K562 (cell line): Measurements from ENCODE around the gene RTF1. TPM values are rescaled to one million over a fixed set of nuclear protein-coding genes. Genes with fewer than 3 reads are reported as not detected.

Source experiments
- CTBP1 ChIP-seq: fragments of 450-650 bp; IDR thresholded peaks from 2 replicates; pipeline ENCODE4 v1.6.1; 2016; ENCODE audit warnings: borderline replicate concordance
- ILF3 ChIP-seq: fragments of 450-650 bp; IDR thresholded peaks from 2 replicates; pipeline ENCODE4 v1.6.1; 2018; ENCODE audit warnings: antibody characterized with exemption, mild to moderate bottlenecking, moderate library complexity, borderline replicate concordance
- JUN ChIP-seq, 2 experiments: sonication (generic) in 1 of 2; formaldehyde crosslinking in 1 of 2; IDR thresholded peaks; 2 replicates each; pipeline versions ENCODE4 v1.6.1 to v1.8.0; 2012 to 2022; ENCODE audit warnings: borderline replicate concordance in 2 of 2, mild to moderate bottlenecking in 2 of 2, improper control_type of control experiment in 1 of 2, low read depth in 1 of 2, low read length in 1 of 2, missing genetic modification reagents in 1 of 2
- NBN ChIP-seq: fragments of 450-650 bp; IDR thresholded peaks from 2 replicates; pipeline ENCODE4 v1.6.1; 2016; ENCODE audit warnings: low read depth, mild to moderate bottlenecking
- NCOA2 ChIP-seq, 2 experiments: fragments of 450-650 bp; IDR thresholded peaks; 2 replicates each; pipeline ENCODE4 v1.6.1; 2018; ENCODE audit warnings: mild to moderate bottlenecking in 2 of 2, moderate library complexity in 1 of 2; ENCODE audit not compliant: partially characterized antibody in 2 of 2
- NONO ChIP-seq, 2 experiments: fragments of 200-400 bp in 1 of 2; fragments of 450-650 bp in 1 of 2; formaldehyde crosslinking in 1 of 2; IDR thresholded peaks; 2 replicates each; pipeline ENCODE4 v1.6.1; 2017; ENCODE audit warnings: low read depth in 2 of 2, mild to moderate bottlenecking in 2 of 2, moderate library complexity in 2 of 2, low read length in 1 of 2
- PCBP2 ChIP-seq: fragments of 200-400 bp; formaldehyde crosslinking; IDR thresholded peaks from 2 replicates; pipeline ENCODE4 v1.6.1; 2018; ENCODE audit warnings: low read length, low read depth, mild to moderate bottlenecking, moderate library complexity; ENCODE audit not compliant: poor library complexity, severe bottlenecking
- PHF20 ChIP-seq: fragments of 450-650 bp; IDR thresholded peaks from 2 replicates; pipeline ENCODE4 v1.6.1; 2018; ENCODE audit not compliant: partially characterized antibody
- RCOR1 ChIP-seq, 2 experiments: IDR thresholded peaks; 2 replicates each; pipeline ENCODE4 v1.6.1; 2012; ENCODE audit warnings: low read depth in 2 of 2, low read length in 2 of 2, borderline replicate concordance in 1 of 2, improper control_type of control experiment in 1 of 2
- RREB1 ChIP-seq: fragments of 250-450 bp; sonication (Bioruptor Pico); IDR thresholded peaks from 2 replicates; pipeline ENCODE4 v1.4.0; 2020
- TFAP4 ChIP-seq: sonication (generic); formaldehyde crosslinking; IDR thresholded peaks from 2 replicates; pipeline ENCODE4 v1.8.0; 2022; ENCODE audit warnings: missing genetic modification reagents, mild to moderate bottlenecking, moderate library complexity, borderline replicate concordance
- USF1 ChIP-seq: sonication (generic); formaldehyde crosslinking; IDR thresholded peaks from 2 replicates; pipeline ENCODE4 v1.9.0; 2022; ENCODE audit warnings: mild to moderate bottlenecking, missing genetic modification reagents
- XRCC5 ChIP-seq: fragments of 200-400 bp; formaldehyde crosslinking; IDR thresholded peaks from 2 replicates; pipeline ENCODE4 v1.6.1; 2017; ENCODE audit warnings: low read depth, mild to moderate bottlenecking, low read length
- ZBTB9 ChIP-seq: fragments of 450-650 bp; formaldehyde crosslinking; IDR thresholded peaks from 2 replicates; pipeline ENCODE4 v1.4.0; 2020; ENCODE audit warnings: mild to moderate bottlenecking, moderate library complexity
- ZNF239 ChIP-seq: fragments of 250-450 bp; sonication (Bioruptor Pico); IDR thresholded peaks from 2 replicates; pipeline ENCODE4 v1.4.0; 2020; ENCODE audit warnings: mild to moderate bottlenecking
- ZNF354B ChIP-seq: fragments of 250-450 bp; sonication (Bioruptor Pico); IDR thresholded peaks from 2 replicates; pipeline ENCODE4 v1.4.0; 2020
- polyA plus RNA-seq, 8 experiments: library from polyadenylated mRNA; depleted of rRNA in 4 of 8; stranded (reverse) in 5 of 8; unstranded in 3 of 8; fragments of >200 nt; fragmentation: Nextera tagmentation in 2 of 8; fragmentation: Illumina TruSeq in 1 of 8; extraction: Ambion mirVana in 2 of 8; extraction: Trizol in 1 of 8; gene quantifications; 2 replicates each; pipeline versions ENCODE4 v1.2.1 to v1.2.3, GENCODE V29; 2011 to 2014; ENCODE audit warnings: inconsistent platforms in 1 of 8, missing spikeins in 1 of 8
- total RNA-seq, 7 experiments: library from RNA; depleted of rRNA in 6 of 7; stranded (reverse); fragments of >200 nt in 6 of 7; fragmentation: Illumina TruSeq in 2 of 7; extraction: Trizol in 2 of 7; gene quantifications; 2 replicates each; pipeline versions ENCODE4 v1.2.1 to v1.2.3, GENCODE V29; 2011 to 2021; ENCODE audit warnings: low replicate concordance in 1 of 7

RTF1 gene
- total and polyA plus RNA-seq, 9 of the 15 experiments (the other 6 are each of a cell fraction or from before 2014, with no cell fraction given) = 7.6 to 69.5 (median 31.5) TPM

- peak; percentile 75; the same call in 1 of the 2 replicates for TF ChIP-seq ZBTB9 (CRISPR knock-in tag)
- peak; percentile 61; the same call in 1 of the 2 replicates for TF ChIP-seq CTBP1
- no peak for TF ChIP-seq PCBP2
- TF ChIP-seq USF1 (CRISPR knock-in tag) = peak; percentile 39; the same call in 1 of the 2 replicates
- peak in 1 of 2 experiments; percentile 57; a peak in 2 of 4 replicates for TF ChIP-seq NONO (IDR thresholded peaks at IDR 0.05; ENCODE audit: low read depth in 2 of 2, low read length in 1 of 2)
- peak; percentile 75 for TF ChIP-seq TFAP4 (CRISPR knock-in tag)
- TF ChIP-seq ZNF354B = no peak
- peak; percentile 44 for TF ChIP-seq PHF20
- no peak for TF ChIP-seq ZNF239 (CRISPR knock-in tag)
- no peak for TF ChIP-seq JUN (IDR thresholded peaks at IDR 0.05; ENCODE audit: borderline replicate concordance, low read depth, low read length)
- no peak for TF ChIP-seq JUN (CRISPR knock-in tag; IDR thresholded peaks at IDR 0.05; ENCODE audit: borderline replicate concordance)
- TF ChIP-seq XRCC5 = peak; percentile 56; the same call in 1 of the 2 replicates
- no peak for TF ChIP-seq NCOA2 (IDR thresholded peaks at IDR 0.05; ENCODE audit: partially characterized antibody in 2 of 2)
- no peak for TF ChIP-seq NBN
- TF ChIP-seq RCOR1 (IDR thresholded peaks at IDR 0.05; ENCODE audit: borderline replicate concordance in 1 of 2, low read depth in 2 of 2, low read length in 2 of 2) = peak in 1 of 2 experiments; percentile 15; a peak in 1 of 4 replicates
- no peak for TF ChIP-seq ILF3
- no peak for TF ChIP-seq RREB1 (CRISPR knock-in tag)
Measured at GRCh38 chr15:41495736-41496599, 79.1 kb downstream of the RTF1 start (continued).
